GM10266 (cell line): ENCODE measurements around the gene SNX18.

Source experiments
- DNase-seq: peaks from one replicate; pipeline ENCODE4 v3.0.0; 2012; ENCODE audit errors: extremely low spot score
- TF ChIP-seq, protein P1 (sequence below): IDR thresholded peaks from 2 replicates; pipeline ENCODE4 v1.5.1; 2012; ENCODE audit warnings: mild to moderate bottlenecking, low read depth; ENCODE audit not compliant: control insufficient read depth, insufficient read depth; ENCODE audit errors: missing control alignments

SNX18 gene

DNA sequence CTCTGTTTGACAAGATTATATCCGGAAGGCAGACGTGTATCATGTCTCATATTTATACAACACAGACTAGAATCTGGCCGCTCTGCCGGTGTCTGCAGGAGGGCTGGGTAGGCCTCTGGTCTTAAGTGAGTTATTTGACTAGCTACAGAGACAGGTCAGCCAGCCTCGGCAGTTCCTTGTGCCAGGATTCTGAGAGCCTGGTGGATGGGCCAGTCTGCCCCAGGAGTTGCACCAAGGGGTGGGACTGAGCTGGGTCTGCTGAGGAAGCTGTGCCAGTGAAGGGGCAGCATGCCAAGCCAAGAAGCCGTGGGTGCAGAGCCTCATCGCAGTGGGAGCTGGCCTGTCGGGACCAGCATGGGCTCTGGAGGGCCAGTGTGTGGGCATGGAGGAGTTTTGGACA lies 7.1 kb downstream of the SNX18 start:
- no peak for DNase-seq
- TF ChIP-seq, protein P1, sequence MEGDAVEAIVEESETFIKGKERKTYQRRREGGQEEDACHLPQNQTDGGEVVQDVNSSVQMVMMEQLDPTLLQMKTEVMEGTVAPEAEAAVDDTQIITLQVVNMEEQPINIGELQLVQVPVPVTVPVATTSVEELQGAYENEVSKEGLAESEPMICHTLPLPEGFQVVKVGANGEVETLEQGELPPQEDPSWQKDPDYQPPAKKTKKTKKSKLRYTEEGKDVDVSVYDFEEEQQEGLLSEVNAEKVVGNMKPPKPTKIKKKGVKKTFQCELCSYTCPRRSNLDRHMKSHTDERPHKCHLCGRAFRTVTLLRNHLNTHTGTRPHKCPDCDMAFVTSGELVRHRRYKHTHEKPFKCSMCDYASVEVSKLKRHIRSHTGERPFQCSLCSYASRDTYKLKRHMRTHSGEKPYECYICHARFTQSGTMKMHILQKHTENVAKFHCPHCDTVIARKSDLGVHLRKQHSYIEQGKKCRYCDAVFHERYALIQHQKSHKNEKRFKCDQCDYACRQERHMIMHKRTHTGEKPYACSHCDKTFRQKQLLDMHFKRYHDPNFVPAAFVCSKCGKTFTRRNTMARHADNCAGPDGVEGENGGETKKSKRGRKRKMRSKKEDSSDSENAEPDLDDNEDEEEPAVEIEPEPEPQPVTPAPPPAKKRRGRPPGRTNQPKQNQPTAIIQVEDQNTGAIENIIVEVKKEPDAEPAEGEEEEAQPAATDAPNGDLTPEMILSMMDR: no peak

DNA sequence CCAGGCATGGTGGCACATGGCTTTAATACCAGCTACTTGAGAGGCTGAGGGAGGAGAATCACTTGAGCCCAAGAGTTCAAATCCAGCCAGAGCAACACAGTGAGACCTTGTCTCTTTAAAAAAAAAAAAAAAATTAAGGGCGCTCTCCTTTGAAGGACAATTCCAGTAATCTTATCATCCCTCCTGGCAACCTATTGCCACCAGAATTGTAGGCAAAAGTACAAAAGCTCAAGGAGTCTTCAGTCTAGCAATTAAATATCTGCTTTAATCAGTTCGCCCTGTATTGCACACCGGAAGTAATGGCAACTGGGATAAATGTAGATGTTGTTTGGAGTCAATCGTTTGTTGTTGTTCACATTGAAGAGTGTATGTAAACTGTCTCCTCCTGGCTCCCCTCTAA lies 7.7 kb downstream of the SNX18 start:
- no peak for DNase-seq
- TF ChIP-seq, protein P1: no peak

DNA sequence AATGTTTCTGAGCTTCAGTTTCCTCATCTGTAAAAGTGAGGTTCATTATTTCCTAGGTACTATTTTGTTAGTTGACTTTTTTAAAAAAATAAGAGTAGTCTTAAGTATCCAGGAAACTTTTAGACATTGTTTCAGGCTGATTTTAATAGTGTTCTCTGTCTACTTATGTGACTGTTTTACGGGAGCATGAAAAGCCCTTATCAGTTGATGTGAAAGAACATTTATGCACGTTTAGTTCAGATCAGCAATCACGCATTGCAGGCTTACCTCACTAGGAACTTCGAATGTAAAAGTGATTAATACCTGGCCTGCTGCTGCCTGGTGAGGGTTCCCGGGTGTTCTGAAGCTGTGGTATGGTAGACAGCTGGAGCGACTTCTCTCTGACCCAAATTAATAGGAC lies 8.1 kb downstream of the SNX18 start:
- TF ChIP-seq, protein P1: no peak
- no peak for DNase-seq

DNA sequence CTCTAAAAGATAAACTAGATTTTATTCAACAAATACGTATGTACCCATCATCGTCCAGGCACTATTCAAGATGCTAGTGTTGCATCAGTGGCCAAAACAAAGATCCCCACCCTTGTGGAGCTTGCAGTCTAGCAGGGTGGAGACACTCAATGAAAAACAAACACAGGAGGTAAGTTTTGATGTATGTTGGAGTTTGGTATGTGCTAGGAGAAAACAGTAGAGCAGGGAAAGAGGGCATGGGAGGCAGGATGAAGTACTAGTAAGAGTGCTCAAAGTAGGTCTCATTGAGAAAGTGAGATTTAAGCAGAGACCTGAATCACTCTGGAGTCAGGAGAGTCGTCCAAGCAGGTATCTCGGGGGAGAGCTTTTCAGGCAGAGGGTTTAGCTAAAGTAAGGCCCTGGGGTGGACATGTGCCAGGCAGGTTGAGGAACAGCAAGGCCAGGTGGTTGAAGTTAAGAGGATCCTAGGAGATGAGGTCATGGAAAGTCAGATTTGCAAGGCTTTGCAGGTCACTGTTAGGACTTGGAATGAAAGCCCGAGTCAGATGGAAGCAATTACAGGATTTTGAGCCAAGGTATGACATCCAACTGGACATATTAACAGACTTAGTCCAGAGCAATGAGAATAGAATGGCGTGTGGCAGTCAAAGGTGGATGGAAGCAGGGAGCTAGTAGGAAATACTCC lies 9.2 kb downstream of the SNX18 start:
- no peak for DNase-seq
- TF ChIP-seq, protein P1: no peak

DNA sequence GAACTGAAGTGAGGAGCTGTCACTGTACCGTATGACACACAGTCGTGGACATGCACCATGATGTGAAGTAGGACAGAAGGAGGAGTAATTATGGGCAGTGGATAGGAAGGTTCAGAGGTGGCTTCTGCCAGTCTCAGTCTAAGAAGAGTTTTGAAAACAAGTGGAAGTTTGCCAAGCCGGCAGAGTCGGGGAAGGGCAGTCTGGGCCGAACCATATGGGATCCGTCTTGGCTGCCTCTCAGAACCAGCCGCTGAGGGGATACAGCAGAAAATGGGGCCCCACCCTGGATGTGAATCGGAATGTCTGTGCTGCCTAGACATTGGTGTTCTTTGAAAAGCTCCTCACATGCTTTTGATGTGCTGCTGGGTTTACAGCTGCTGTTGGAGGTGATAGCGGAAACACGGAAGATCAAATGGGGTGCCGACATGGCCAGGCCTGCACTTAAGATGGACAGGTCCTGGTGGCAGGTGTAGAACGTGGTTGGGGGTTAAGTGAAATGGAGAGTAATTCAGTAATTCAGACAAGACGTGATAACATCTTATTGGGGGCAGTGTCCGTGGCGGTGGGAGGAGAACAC lies 11.2 kb downstream of the SNX18 start:
- TF ChIP-seq, protein P1: no peak
- no peak for DNase-seq

DNA sequence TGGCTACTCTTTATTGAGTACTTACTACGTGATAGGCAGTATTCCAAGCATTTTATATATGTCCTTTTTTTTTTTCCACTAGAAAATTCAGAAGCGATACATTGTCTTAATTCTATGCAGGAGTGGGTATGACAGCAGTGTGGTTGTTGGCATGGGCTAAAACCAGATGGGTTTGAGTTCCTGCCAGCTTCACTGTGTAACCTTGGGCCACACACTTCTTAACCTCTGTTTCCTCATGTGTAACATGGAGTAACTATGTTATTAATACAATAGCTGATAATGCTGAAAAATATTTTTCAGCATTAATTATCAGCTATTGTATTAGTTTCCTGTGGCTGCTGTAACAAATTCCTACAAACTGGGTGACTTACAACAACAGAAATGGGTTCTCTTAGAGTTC lies 12.0 kb downstream of the SNX18 start:
- DNase-seq: no peak
- TF ChIP-seq, protein P1: no peak

DNA sequence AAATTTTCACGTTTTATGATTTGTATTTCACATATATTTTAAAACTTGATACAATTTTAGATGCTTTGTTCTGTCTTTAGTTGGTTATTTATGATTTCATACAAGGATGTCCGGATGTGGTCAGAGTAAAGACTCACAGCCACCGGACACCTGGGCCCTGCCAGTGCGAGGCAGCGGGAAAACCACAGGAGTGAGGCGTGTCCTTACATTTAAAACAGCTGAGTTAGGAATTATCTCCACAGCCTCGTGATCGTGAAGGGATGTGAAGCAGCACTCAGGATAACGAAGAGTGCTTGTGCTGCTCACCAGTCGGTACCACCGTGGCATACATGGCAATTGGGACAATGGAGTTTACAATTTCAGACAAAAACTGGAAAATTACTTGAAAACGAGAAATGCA lies 14.0 kb downstream of the SNX18 start:
- TF ChIP-seq, protein P1: no peak
- no peak for DNase-seq
